NCI-H1048 (cell line): ENCODE results near the gene SLC25A48.

ENCODE experiments used
- DNase-seq: peaks from one replicate; lab custom pipeline; 2025; lab: John Stamatoyannopoulos, UW

SLC25A48 gene, protein sequence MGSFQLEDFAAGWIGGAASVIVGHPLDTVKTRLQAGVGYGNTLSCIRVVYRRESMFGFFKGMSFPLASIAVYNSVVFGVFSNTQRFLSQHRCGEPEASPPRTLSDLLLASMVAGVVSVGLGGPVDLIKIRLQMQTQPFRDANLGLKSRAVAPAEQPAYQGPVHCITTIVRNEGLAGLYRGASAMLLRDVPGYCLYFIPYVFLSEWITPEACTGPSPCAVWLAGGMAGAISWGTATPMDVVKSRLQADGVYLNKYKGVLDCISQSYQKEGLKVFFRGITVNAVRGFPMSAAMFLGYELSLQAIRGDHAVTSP

DNA sequence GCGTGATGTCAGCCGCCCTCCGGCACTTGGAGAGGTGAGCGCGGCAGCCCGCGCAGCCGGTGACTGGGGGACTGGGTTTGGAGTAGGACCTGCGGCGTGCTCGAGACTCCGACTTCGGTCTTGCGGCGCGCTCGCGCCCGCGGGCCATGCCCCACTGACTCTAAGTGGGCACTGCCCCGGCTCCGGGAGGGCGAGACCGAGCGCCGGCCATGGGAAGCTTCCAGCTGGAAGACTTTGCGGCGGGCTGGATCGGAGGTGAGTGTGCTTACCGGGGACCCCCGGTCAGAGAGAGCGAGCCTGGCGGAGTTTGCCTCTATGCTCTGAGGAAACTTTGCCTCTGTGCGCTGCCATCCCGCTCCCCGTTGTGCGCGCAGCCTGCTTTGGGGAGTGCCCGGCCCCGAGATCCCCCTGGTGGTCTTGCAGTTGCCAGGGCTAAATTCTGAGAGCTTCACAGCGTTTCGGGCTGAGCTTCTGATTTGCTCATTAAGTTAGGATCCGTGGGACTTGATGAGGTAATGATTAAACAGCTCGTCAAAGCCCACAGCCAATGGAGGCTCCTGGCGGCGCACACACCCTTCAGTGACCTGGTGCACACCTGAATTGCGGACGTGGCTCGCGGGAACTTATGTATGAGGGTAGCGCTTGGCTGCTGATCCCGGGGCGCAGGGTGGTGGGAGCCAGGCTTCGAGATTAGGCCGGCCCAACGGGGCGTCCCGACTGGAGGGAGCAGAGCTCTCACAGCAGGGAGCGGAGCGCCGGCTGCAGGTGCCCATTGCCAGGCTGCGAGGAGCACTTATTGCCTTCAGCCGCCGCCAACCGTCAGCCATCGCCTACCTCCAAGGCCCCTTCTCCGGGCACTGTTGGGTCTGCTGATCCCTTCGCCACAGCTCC lies at the start of gene SLC25A48:
Gene SLC25A48 (plus strand): TSS at position 25 of the 891 bp plus-strand sequence. CDS start 185 bp downstream, at position 210.
- no peak for DNase-seq

DNA sequence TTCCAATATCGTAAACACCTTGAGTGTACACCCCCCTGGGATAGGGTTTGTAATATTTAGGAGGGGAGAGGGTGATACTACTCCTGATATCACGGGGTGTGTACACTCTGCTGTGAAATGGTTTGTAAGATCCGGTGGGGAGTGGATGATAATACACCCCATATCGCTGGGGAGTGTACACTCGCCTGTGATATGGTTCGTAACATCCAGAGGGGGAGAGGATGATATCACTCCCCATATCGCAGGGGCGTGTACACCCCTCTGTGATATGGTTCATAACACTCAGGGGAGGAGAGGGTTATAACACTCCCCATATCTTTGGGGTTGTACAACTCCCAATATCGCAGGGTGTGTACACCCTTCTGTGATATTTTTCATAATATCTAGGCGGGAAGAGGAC lies 33.8 kb upstream of the SLC25A48 start:
- DNase-seq: no peak

DNA sequence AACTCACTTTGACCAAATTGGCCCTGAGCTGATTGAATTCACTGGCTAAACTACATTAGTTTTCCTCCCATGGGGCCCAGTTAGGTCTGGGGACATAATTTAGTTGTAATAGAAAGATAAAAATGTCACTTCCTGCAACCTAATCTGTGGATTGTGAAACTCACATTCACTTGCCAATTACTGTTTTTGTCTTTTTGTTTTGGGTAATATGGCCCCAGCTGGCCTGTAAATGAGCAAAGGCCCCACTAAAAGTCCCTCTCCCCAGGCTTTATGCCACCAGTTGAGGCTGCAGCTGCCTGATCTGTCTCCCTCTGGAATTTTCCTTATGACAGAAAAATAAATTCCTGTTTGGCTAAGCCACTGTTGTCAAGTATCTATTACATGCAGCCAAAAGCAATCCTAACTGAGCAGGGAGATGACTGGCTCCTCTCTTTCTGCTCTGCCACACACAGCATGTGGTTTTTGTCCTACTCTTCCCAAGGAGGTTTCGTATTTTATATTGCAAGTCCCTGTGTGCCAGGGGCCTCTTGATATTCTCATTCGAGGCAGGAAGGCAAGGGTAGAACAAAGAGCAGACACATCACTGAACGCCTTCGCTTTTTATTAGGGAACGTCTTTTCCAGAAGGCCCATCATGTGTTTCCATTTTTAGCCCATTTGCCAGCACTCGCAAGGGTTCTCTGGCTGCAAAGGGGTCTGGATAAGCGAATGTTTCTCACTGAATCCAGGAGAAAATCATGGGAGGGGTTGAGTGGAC lies 24.1 kb upstream of the SLC25A48 start:
- DNase-seq: no peak

DNA sequence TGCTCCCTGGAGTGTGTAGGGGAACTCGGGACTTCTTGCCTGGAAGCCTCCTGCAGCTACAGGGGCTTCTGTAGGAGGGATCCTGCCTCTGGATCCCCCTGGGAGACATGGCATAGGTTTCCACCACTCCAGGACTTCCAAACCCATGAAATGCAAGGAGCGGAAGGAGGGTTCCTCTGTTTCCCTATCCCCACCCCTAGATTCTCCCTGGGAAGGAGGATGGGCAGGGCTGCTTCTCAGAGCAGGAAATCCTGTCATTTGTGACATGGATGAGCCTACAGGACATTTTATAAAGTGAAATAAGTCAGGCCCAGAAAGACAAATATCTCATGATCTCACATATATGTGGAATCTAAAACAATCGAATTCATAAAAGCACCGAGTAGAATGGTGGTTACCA lies 23.5 kb upstream of the SLC25A48 start:
- no peak for DNase-seq

DNA sequence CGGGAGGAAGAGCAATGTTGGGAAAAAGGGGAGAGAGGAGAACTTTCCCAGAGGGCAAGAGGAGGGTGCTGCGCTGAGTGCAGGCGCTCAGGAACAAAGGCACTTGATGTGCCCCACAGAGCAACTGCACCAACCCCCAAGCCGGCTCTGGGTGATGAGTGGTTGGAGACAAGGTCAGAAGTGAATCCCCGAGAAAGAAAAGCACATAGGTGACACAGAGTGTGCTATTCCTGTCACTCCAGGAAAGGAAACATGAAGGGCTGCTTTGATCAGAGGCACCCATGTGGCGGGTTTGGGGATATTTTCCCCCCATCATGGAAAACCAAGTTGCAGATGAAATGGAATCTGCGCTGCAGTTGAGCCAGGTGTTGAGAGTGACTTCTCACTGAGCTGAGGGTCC lies 20.7 kb upstream of the SLC25A48 start:
- DNase-seq: no peak

DNA sequence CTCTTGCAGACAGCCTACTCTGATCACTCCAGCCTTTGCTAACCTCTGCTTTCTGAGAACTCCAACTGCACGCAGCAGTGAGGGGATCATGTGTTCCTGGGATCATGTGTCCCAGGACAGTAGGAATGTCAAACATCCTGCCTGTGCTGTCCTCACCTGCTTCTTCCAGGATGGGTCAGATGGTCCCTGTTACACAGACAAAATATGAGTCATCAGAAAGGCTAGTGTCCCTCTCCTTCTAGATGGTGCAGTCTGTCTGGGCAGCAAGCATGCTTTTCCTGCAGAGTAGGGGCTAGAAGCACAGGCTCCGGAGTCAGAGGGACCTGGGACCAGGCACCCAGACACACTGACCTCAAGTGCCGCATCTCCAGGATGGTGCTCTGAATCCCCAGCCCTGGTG lies 20.1 kb upstream of the SLC25A48 start:
- no peak for DNase-seq

DNA sequence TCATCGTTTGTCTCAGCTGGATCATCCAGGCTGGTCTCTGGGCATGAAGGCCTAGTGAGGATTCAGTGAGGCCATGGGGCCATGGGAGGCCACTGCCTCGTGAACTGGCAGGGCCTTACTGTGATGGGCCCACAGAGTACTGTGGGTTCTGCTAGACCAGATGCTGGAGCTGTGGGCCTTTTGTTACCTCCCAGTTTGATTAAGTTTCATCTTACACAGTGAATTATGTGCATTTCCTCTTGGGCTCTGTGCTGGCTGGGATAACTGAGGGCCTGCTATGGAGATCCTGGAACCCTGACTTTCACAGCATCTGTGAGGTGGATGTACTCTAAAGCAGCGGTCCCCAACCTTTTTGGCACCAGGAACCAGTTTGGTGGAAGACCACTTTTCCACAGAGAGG lies 19.7 kb upstream of the SLC25A48 start:
- DNase-seq: no peak

DNA sequence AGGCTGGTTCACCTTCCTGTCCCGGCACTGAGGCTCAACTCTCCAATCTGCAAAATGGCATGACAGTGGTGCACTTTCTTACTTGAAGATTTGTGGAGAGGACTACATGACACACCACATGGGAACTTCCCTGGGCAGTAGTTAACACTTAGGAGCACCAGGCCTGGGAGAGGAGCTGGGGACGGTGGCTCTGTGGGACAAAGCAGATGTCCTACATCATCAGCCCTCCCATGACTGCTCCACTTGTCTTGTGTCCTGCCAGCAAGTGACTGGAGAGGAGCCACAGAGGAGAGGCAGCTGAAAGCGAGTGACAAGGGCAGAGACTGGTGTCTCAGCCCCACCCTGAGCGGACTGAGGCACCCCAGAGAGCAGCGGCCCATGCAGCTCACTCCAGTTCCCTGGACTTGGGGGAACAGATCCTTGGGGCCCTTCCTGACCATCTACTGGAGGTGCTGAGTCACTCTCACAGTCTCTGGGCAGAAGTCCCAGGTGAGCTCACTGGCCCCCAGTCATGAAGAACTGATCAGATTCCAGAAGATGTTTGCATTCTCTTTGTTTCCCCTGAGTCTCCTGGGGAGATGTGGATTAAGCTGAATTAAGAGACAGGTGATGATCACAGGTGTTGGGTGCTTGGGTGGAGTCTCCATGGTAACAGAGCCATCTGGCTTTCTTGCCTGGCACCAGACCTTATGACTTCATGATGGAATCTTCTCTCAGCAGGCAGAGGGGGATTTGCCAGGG lies 13.2 kb upstream of the SLC25A48 start:
- no peak for DNase-seq

DNA sequence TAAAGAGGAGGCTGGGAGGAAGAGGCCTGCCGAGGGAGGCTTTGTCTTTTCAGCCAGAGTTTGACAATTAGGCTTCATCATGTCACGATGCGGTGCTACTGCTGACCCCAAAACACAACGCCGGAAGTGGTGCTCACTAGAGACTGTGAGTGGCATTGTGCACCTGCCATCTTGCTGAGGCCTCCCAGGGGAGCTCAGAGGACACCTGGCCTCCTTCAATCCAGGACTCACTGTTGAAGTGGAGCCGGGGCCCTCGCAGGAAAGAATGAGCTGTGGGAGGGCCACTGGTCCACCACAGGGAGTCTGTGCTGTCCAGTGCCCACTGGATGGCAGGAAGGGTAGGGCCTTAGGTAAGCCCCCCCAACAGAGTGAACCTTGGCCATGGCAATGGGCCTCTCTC lies 12.7 kb upstream of the SLC25A48 start:
- DNase-seq: no peak

DNA sequence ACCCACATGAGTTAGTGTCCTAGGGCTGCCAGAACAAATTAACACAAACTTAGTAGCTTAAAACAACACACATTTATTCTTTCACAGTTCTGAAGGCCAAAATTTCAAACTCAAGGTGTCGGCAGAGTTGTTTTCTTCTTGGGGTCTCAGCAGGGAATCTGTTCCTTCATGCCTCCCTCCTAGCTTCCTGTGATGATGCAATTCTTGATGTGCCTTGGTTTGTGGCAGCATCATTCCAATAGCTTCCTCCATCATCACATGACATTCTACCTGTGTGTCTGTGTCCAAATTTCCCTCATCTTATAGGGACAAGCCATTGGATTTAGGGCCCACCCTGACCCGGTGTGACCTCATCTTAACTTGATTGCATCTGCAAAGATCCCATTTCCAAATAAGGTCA lies 12.2 kb upstream of the SLC25A48 start:
- no peak for DNase-seq

DNA sequence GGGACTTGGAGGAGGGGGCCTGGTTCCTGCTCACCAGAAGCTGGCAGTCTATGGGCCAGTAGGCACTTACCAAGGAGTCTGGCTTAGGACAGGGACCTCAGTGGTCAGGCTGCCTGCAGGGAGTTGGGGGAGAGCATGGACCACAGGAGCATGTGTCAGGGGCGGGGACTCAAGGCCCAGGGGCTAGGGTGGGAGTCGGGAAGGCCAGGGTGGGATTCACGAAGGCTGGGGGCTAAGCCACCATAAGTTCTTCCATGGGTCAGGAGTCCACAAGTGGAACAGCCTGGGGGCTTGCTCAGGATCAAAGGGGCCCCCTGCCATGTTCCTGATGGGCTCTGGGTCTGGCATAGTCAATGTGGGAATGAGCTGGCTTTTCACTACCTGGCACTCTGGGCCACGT lies 11.5 kb upstream of the SLC25A48 start:
- DNase-seq: no peak

DNA sequence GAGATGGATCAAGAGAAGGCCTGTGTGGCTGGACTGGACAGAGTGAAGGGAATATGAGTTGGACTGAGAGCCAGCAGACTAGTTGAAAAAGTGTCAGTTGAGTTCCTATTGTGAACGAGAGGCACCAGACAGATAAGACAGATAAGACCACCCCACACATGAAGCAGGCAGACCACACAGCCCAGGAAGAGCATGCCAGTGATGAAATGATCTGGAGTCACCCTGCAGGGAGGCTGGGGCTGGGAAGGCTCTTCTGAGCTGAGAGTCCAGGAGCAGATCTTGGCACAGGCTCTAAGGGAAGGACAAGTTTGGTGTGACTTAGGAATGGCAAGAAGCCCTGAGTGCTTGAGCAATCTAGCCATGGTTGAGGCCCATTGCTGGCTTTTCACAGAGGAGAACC lies 10.6 kb upstream of the SLC25A48 start:
- DNase-seq: no peak

DNA sequence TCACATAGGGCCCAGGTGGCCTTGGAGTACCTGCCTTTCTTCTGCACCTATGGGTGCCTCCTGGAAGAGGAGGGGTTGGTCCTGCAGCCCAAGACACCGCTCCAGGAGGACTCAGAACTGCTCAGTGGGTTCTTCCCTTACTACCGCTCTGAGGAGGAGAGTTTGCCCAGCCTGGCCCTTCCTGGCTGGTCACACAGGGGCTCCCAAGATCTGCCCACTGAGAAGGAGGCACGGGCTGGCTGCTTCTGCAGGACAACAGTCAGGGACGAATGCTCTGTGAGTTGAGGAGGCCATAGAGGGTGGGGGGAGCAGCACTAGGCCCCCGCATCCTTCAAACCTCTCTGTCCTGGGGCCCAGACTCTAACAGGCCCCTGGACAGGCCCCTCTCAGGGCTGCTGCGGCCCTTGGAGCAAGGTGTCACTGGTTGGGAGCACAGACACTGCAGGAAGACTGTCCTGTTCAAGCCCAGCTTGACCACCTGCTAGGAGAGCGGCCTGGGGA lies 9.9 kb upstream of the SLC25A48 start:
- no peak for DNase-seq

DNA sequence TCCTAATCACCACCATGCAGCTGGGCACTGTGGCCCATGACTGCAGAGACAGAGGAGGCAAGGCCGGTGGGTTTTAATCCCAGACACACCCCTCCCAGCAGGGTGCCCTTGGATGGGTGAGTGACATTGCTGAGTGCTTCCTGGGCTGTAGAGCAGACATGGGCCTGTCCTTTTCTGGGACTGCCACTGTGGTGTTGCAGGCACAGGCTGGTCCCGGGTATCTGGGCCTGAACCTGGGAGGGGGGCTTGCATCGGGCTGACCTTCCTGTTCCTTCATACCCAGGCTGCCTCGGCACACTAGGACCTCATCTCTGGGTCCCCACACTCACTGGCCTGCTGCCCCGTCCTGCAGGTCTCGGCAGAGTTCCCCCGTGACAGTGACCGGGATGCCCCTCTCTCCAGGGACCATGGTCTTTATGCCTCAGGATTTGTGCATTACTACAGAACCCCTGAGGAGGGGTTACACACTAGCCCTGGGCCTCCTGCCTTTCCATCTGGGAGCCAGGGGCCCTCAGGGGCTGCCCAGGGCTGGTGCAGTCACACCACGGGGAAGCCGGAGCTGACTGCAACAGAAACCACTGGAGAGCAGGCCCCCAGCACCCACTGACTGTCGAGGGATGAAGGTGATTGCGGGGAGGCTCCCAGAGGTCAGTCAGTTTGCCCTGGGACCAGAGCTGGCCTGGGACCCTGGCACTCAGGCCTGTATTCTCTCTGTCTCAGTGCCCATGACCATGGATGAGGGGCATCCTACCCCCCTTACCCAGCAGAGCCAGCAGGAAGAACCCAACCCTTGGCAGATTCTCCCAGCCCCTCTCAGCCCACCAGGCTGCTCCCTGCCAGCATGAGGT lies 8.9 kb upstream of the SLC25A48 start:
- no peak for DNase-seq

DNA sequence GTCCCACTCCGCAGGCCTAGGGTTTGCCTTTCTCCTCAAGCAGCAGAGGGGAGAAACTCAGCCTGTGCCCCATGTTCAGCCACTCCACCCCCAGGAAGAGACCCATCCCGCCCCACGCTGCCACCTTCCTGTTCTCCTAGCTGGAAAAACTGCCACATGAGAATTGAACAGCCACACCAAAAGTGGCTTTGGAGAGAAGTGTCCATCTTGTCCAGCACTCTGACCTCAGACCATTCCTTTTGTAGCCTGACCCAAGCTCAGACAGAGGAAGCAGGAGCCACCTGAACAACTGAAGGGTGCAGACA lies 8.3 kb upstream of the SLC25A48 start:
- no peak for DNase-seq

DNA sequence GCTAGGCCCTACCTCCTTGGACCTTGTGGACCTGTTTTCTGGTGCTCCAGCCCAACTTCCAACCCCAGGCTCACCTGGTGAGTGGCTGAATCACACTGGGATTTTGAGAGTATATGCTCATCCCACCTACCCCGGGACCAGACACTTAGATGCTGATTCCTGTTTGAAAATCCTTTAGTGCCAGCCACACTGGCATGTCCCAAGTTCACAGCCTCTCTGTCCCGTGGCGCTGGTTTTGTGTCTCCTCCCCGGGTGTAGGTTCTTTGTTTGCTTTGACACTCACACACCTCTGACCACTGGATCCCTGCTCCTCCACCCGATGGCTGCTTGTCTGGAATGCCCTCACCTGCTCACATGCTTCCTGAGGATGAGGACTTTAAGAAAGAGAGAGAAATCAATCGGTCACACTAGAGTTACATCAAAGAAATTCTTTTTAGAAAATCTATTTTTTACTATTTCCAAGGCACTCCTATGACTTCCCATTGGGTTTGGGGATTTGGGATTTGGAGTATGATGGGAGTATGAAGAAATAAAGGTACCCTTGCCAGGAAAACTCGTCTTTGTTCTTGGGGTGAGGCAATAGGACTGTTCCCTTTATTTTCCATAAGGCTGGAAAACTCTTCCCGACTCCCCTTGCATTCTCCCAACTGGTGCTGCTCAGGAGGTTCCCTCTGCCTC lies 7.3 kb upstream of the SLC25A48 start:
- DNase-seq: no peak

DNA sequence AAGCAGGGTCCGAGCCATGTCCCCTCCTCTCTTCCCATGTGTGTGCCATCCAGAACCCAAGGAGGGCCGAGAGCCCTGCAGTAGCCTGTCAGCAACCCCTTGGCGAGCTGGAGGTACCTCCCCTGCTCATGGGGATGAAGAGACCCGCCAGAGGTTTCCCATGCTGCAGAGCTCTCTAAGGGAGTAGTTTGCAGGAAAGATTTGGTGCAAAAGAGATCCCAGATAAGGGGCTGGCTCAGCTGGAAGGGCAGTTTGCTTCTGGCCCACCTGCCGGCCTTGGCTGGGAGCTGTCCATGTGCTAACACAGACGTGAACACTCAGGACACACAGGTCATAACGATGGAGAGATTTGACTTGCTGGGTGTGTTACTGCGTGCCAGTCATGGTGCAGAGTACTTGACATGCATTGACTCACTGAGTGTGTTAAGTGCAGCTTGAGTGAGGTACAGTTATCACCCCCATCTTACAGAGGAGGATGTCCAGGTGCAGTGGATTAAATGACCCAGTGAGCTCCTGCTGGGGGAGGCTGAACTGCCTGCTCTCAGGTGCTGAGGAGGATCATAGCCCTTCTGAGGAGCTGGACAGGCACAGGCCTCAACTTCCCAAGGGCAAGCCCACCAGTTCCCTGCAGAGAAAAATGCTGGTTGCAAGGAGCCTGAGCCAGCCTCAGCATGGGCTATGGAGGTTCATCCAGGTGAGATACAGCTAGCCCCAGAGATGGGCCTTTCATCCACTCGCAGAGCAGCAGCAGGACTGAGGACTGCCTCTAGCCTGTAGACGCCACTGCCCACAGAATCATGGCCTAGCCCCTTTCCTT lies 6.3 kb upstream of the SLC25A48 start:
- no peak for DNase-seq

DNA sequence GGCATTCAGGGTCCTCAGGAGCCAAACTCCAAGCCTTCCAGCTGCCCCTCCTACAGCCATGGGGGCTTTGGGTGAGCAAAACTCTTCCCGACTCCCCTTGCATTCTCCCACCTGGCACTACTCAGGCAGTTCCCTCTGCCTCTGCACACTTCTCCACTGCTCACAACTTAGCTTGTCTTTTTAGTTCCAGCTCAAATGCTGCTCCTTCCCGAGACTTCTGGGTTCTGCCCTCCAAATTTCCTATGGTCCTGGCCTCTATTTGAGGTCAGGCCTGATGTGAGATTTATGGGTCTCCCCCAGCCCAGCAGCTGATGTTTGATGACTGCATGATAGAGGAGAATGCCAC lies 5.7 kb upstream of the SLC25A48 start:
- DNase-seq: no peak

DNA sequence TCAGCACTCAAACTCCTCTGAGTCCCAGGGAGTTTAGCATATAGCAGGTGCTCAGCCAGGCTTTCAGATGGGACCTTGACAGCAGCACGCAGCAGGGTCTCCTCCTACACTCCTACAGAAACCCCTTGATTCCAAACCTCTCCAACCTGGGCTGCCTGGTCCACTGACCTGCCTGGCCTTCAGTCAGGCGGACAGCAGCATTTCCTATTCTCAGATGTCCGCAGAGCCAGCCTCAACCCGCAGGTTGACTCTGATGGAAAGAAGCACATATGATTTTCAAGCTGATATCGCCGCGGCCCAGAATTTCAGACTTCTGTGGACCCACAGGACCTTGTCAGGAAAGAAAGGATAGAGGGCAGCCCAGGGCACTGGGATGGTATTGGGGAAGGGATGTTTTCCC lies 5.3 kb upstream of the SLC25A48 start:
- DNase-seq: no peak
